PC-9 (cell line): ENCODE measurements around the gene NPM1. TPM values are rescaled to one million over a fixed set of nuclear protein-coding genes. Genes with fewer than 3 reads are reported as not detected.
A peak's percentile ranks its signal among the peaks of the same experiment; 100 is the strongest.
"Not testable (repeated sequence)": the region's sequence is repeated elsewhere in the genome, so short reads cannot be mapped to it uniquely, and the experiment has no call there.

ENCODE experiments used
- BruUV-seq: library from RNA; stranded (reverse); fragments of 400-500 nt; replicated peaks from 2 replicates; lab custom pipeline; 2021; lab: Mats Ljungman, UMichigan
- CTCF ChIA-PET: fragments of 300-600 bp; sonication (Branson Sonifier 250); formaldehyde crosslinking; loops from one replicate; lab custom pipeline; 2022; ENCODE audit warnings: antibody characterized with exemption; lab: Charles Lee
- POLR2A ChIA-PET: fragments of 300-600 bp; sonication (Branson Sonifier 250); formaldehyde crosslinking; loops from one replicate; lab custom pipeline; 2022; ENCODE audit warnings: antibody characterized with exemption; ENCODE audit not compliant: unreplicated experiment; lab: Charles Lee
- DNase-seq, 2 experiments: peaks; one replicate each; pipeline versions ENCODE4 v3.0.0 to v3.0.0-alpha.2; 2015 to 2022; ENCODE audit warnings: mixed read lengths in 1 of 2
- H2AFZ ChIP-seq: fragments of 200-600 bp; sonication (generic); 2 replicates; pipeline ENCODE4 v1.8.1; 2017; ENCODE audit warnings: antibody characterized with exemption
- H3F3A ChIP-seq: fragments of 200-600 bp; sonication (generic); 2 replicates; pipeline ENCODE4 v1.8.1; 2017; ENCODE audit warnings: antibody characterized with exemption, mild to moderate bottlenecking, low read depth; ENCODE audit not compliant: insufficient read depth
- H3K27ac ChIP-seq: fragments of 200-600 bp; sonication (generic); 2 replicates; pipeline ENCODE4 v1.6.1; 2016; ENCODE audit warnings: mixed run types
- H3K27me3 ChIP-seq: fragments of 200-600 bp; sonication (generic); 2 replicates; pipeline ENCODE4 v1.6.1; 2016; ENCODE audit warnings: low read depth, mixed run types; ENCODE audit not compliant: insufficient read depth
- H3K36me3 ChIP-seq: fragments of 200-600 bp; sonication (generic); 2 replicates; pipeline ENCODE4 v1.6.1; 2016; ENCODE audit warnings: low read depth, mixed run types
- H3K4me1 ChIP-seq: fragments of 200-600 bp; sonication (generic); replicated peaks from 2 replicates; pipeline ENCODE4 v1.6.1; 2016; ENCODE audit warnings: mixed run types; ENCODE audit not compliant: insufficient read depth
- H3K4me2 ChIP-seq: fragments of 200-600 bp; sonication (generic); 2 replicates; pipeline ENCODE4 v1.6.1; 2017; ENCODE audit warnings: mixed run types
- H3K4me3 ChIP-seq: fragments of 200-600 bp; sonication (generic); 2 replicates; pipeline ENCODE4 v1.6.1; 2016; ENCODE audit warnings: mixed run types
- H3K79me2 ChIP-seq: fragments of 200-600 bp; sonication (generic); 2 replicates; pipeline ENCODE4 v1.6.1; 2017; ENCODE audit warnings: low read depth, mixed run types
- H3K9me2 ChIP-seq: fragments of 200-600 bp; sonication (generic); 2 replicates; pipeline ENCODE4 v1.8.1; 2017; ENCODE audit warnings: mild to moderate bottlenecking; ENCODE audit not compliant: insufficient read depth
- H3K9me3 ChIP-seq: fragments of 200-600 bp; sonication (generic); 2 replicates; pipeline ENCODE4 v1.8.1; 2016; ENCODE audit warnings: low read depth; ENCODE audit not compliant: insufficient read depth
- H4K20me1 ChIP-seq: fragments of 200-600 bp; sonication (generic); 2 replicates; pipeline ENCODE4 v1.8.1; 2017; ENCODE audit not compliant: insufficient read depth
- CTCF ChIP-seq: fragments of 200-600 bp; sonication (generic); conservative IDR thresholded peaks from 2 replicates; pipeline ENCODE4 v1.6.1; 2017; ENCODE audit warnings: mixed run types, antibody characterized with exemption, mild to moderate bottlenecking, moderate library complexity
- EZH2 ChIP-seq: fragments of 200-600 bp; sonication (generic); IDR thresholded peaks from 2 replicates; pipeline ENCODE4 v1.8.0; 2017; ENCODE audit warnings: antibody characterized with exemption, low read depth
- intact Hi-C: fragments of 100-400 bp; cut with micrococcal nuclease; formaldehyde crosslinking; loops from one replicate; pipeline ENCODE4 v1.10.0; 2022; ENCODE audit not compliant: unreplicated experiment
- total RNA-seq: library from RNA; stranded (reverse); gene quantifications from 2 replicates; pipeline ENCODE4 v1.2.3, GENCODE V29; 2021

Gene NPM1
- total RNA-seq, 1 experiment from 2014 or later = 2,285 TPM

GRCh38 chr5:171391996-171392577 is 4.4 kb downstream of the NPM1 start:
- Histone ChIP-seq H3K36me3 (peaks cover 81% of the 10 kb centered on the region), H3K9me2 (no peaks in the 10 kb centered on the region), H3K4me1 (peaks cover 42% of the 10 kb centered on the region), H3F3A (peaks cover 87% of the 10 kb centered on the region), H3K4me3 (peak overlapping the region; percentile 85; the same call in 1 of the 2 replicates), H2AFZ (no peak overlapping the region), H3K27me3 (no peaks in the 10 kb centered on the region), H3K9me3 (no peaks in the 10 kb centered on the region), H3K79me2 (peaks cover 96% of the 10 kb centered on the region), H3K27ac (no peak overlapping the region), H4K20me1 (peaks cover 92% of the 10 kb centered on the region), H3K4me2 (peak overlapping the region; percentile 93)
- ChIA-PET CTCF (no interaction called here), POLR2A (interaction anchor here (0.7 kb wide), 1 partner anchor 815 kb away, joined by 14 read pairs; no protein-coding TSS in a partner anchor)
- TF ChIP-seq CTCF (no peak), EZH2 (no peak)
- intact Hi-C loops = no loop called here
- no TSS peak for BruUV-seq
- DNase-seq = no peak

- no peak for DNase-seq
- CTCF ChIA-PET = no interaction called here
- Histone ChIP-seq H3K27me3 (no peaks in the 10 kb centered on the region), H3K9me3 (no peaks in the 10 kb centered on the region), H3F3A (peaks cover 93% of the 10 kb centered on the region), H3K36me3 (peaks cover 81% of the 10 kb centered on the region), H3K9me2 (no peaks in the 10 kb centered on the region), H3K4me2 (peak overlapping the region; percentile 93; the same call in 1 of the 2 replicates), H3K4me3 (no peak overlapping the region), H3K4me1 (peaks cover 42% of the 10 kb centered on the region), H4K20me1 (peaks cover 98% of the 10 kb centered on the region), H3K27ac (no peak overlapping the region), H3K79me2 (peaks cover 100% of the 10 kb centered on the region), H2AFZ (no peak overlapping the region)
- BruUV-seq = no TSS peak
- POLR2A ChIA-PET = interaction anchor here (0.7 kb wide), 2 partner anchors 15 to 814 kb away, joined by 4 to 14 read pairs; no protein-coding TSS in a partner anchor
- intact Hi-C loops = no loop called here
- no peak for TF ChIP-seq CTCF
Measured at GRCh38 chr5:171392585-171393159, 5.0 kb downstream of the NPM1 start.

GRCh38 chr5:171395042-171395441 is 7.4 kb downstream of the NPM1 start:
- ChIA-PET CTCF (no interaction called here), POLR2A (no interaction called here)
- Histone ChIP-seq H3K9me3 (no peaks in the 10 kb centered on the region), H3K4me2 (peak overlapping the region; percentile 21; the same call in 1 of the 2 replicates), H3F3A (peaks cover 98% of the 10 kb centered on the region), H4K20me1 (peaks cover 100% of the 10 kb centered on the region), H2AFZ (no peak overlapping the region), H3K9me2 (no peaks in the 10 kb centered on the region), H3K4me1 (peaks cover 38% of the 10 kb centered on the region), H3K36me3 (peaks cover 86% of the 10 kb centered on the region), H3K79me2 (peaks cover 100% of the 10 kb centered on the region), H3K27ac (no peak overlapping the region), H3K27me3 (no peaks in the 10 kb centered on the region), H3K4me3 (no peak overlapping the region)
- no peak for DNase-seq
- TF ChIP-seq EZH2 (no peak), CTCF (no peak)
- BruUV-seq = no TSS peak
- intact Hi-C loops = no loop called here

- H2AFZ ChIP-seq, BruUV-seq, H3K9me2 ChIP-seq, H3K4me2 ChIP-seq, H3K27me3 ChIP-seq, H3K4me3 ChIP-seq, intact Hi-C loops, H3K27ac ChIP-seq, H3K9me3 ChIP-seq, DNase-seq, CTCF ChIA-PET: not testable (repeated sequence)
- peaks cover 83% of the 10 kb centered on the region for H3K36me3 ChIP-seq
- H3K79me2 ChIP-seq = peaks cover 100% of the 10 kb centered on the region
- H3K4me1 ChIP-seq = peaks cover 23% of the 10 kb centered on the region
- peaks cover 100% of the 10 kb centered on the region for H4K20me1 ChIP-seq
- POLR2A ChIA-PET = interaction anchor here (0.6 kb wide), 1 partner anchor 12 kb away, joined by 22 read pairs; no protein-coding TSS in a partner anchor
- peaks cover 98% of the 10 kb centered on the region for H3F3A ChIP-seq
Measured at GRCh38 chr5:171396583-171396982, 8.9 kb downstream of the NPM1 start.
